ENCODE data around the gene UBE4B. TPM values are rescaled to one million over a fixed set of nuclear protein-coding genes. Genes with fewer than 3 reads are reported as not detected.
"Not testable (repeated sequence)": the region's sequence is repeated elsewhere in the genome, so short reads cannot be mapped to it uniquely, and the experiment has no call there.

Gene UBE4B
- total RNA-seq, 4 donors from 2014 or later = 31.2 to 48.6 (median 44.0) TPM

GRCh38 chr1:10106241-10106640 lies 73.5 kb downstream of the UBE4B start:
- H3K27me3 ChIP-seq = no peaks in the 10 kb centered on the region
- no peak for DNase-seq (ENCODE audit: low spot score in 2 of 2)
- no peak for TF ChIP-seq POLR2A (IDR thresholded peaks at IDR 0.05)
- no peak for TF ChIP-seq CTCF (IDR thresholded peaks at IDR 0.05)
- no peak for TF ChIP-seq EP300 (IDR thresholded peaks at IDR 0.05)
- 91 to 93% methylated on average over 17 of the region's 17 CpGs for WGBS, 2 donors
- H3K27ac ChIP-seq = no peak overlapping the region
- H3K9me3 ChIP-seq = no peaks in the 10 kb centered on the region
- no peak overlapping the region for H3K4me3 ChIP-seq
- H3K36me3 ChIP-seq = peaks cover 2 to 83% (median 6%) of the 10 kb centered on the region in 3 donors
- H3K4me1 ChIP-seq = peaks cover 0 to 11% (median 0%) of the 10 kb centered on the region in 4 donors

- DNase-seq (ENCODE audit: low spot score in 2 of 2) = no peak
- no peak overlapping the region for H3K4me3 ChIP-seq
- 92 to 93% methylated on average over 7 of the region's 7 CpGs for WGBS, 2 donors
- TF ChIP-seq POLR2A (IDR thresholded peaks at IDR 0.05) = no peak
- no peak for TF ChIP-seq CTCF (IDR thresholded peaks at IDR 0.05)
- TF ChIP-seq EP300 (IDR thresholded peaks at IDR 0.05) = no peak
- H3K27ac ChIP-seq = no peak overlapping the region
- H3K4me1 ChIP-seq = peaks cover 0 to 11% (median 0%) of the 10 kb centered on the region in 4 donors
- H3K36me3 ChIP-seq = peaks cover 2 to 84% (median 6%) of the 10 kb centered on the region in 3 donors
- no peaks in the 10 kb centered on the region for H3K27me3 ChIP-seq
- no peaks in the 10 kb centered on the region for H3K9me3 ChIP-seq
Observed at GRCh38 chr1:10106756-10107475, 74.2 kb downstream of the UBE4B start.

- not testable (repeated sequence) for H3K9me3 ChIP-seq; H3K4me3 ChIP-seq; H3K27ac ChIP-seq; H3K27me3 ChIP-seq; DNase-seq (ENCODE audit: low spot score in 2 of 2)
- WGBS, 2 donors = 88 to 94% methylated on average over 8 of the region's 8 CpGs
- peaks cover 0 to 11% (median 0%) of the 10 kb centered on the region in 4 donors for H3K4me1 ChIP-seq
- H3K36me3 ChIP-seq = peaks cover 2 to 81% (median 6%) of the 10 kb centered on the region in 3 donors
Observed at GRCh38 chr1:10107476-10107847, 74.7 kb downstream of the UBE4B start.

GRCh38 chr1:10108134-10108663 lies 75.4 kb downstream of the UBE4B start:
- no peak overlapping the region for H3K27ac ChIP-seq
- no peak for DNase-seq (ENCODE audit: low spot score in 2 of 2)
- H3K4me3 ChIP-seq = no peak overlapping the region
- peaks cover 0 to 11% (median 0%) of the 10 kb centered on the region in 4 donors for H3K4me1 ChIP-seq
- no peaks in the 10 kb centered on the region for H3K9me3 ChIP-seq
- WGBS, 2 donors = 59 to 62% methylated on average over 7 to 8 of the region's 8 CpGs
- no peaks in the 10 kb centered on the region for H3K27me3 ChIP-seq
- peaks cover 2 to 81% (median 6%) of the 10 kb centered on the region in 3 donors for H3K36me3 ChIP-seq
- TF ChIP-seq EP300 (IDR thresholded peaks at IDR 0.05) (no peak), POLR2A (IDR thresholded peaks at IDR 0.05) (no peak), CTCF (IDR thresholded peaks at IDR 0.05) (no peak)

GRCh38 chr1:10108948-10109708 lies 76.4 kb downstream of the UBE4B start:
- TF ChIP-seq EP300 (IDR thresholded peaks at IDR 0.05) = no peak
- no peak for TF ChIP-seq POLR2A (IDR thresholded peaks at IDR 0.05)
- TF ChIP-seq CTCF (IDR thresholded peaks at IDR 0.05) = no peak
- H3K4me1 ChIP-seq = peaks cover 0 to 11% (median 0%) of the 10 kb centered on the region in 4 donors
- no peaks in the 10 kb centered on the region for H3K9me3 ChIP-seq
- no peaks in the 10 kb centered on the region for H3K27me3 ChIP-seq
- no peak overlapping the region for H3K4me3 ChIP-seq
- 70 to 79% methylated on average over 11 of the region's 11 CpGs for WGBS, 2 donors
- DNase-seq (ENCODE audit: low spot score in 2 of 2) = no peak
- H3K27ac ChIP-seq = no peak overlapping the region
- peaks cover 0 to 80% (median 2%) of the 10 kb centered on the region in 3 donors for H3K36me3 ChIP-seq
